HCT116 (cell line): ENCODE data around the gene SPATA33. TPM values are rescaled to one million over a fixed set of nuclear protein-coding genes. Genes with fewer than 3 reads are reported as not detected.
A peak's percentile ranks its signal among the peaks of the same experiment; 100 is the strongest.

Experiments used
- ATAC-seq: fragments of 200-7000 bp; cut with Tn5 transposase; 2 replicates; pipeline ENCODE4 v1.9.1; 2020; ENCODE audit warnings: mild to moderate bottlenecking, moderate library complexity
- BruUV-seq: library from RNA; stranded (reverse); fragments of 400-500 nt; replicated peaks from 2 replicates; lab custom pipeline; 2021; lab: Mats Ljungman, UMichigan
- CTCF ChIA-PET: fragments of 300-600 bp; sonication (Branson Sonifier 250); formaldehyde crosslinking; loops from one replicate; lab custom pipeline; 2021; ENCODE audit warnings: antibody characterized with exemption; lab: Charles Lee
- POLR2A ChIA-PET: fragments of 300-600, 350-600 bp; sonication (Branson Sonifier 250); formaldehyde crosslinking; loops from one replicate; lab custom pipeline; 2021; ENCODE audit warnings: antibody characterized with exemption; lab: Charles Lee
- RAD21 ChIA-PET, 2 experiments: fragments of 300-600 bp; sonication (Branson Sonifier 250); formaldehyde crosslinking; loops; one replicate each; lab custom pipeline; 2023; ENCODE audit warnings: low total read pairs in 2 of 2; ENCODE audit not compliant: uncharacterized antibody in 2 of 2, unreplicated experiment in 2 of 2, low non-redundant PET in 1 of 2; lab: Charles Lee
- DNase-seq: peaks from one replicate; pipeline ENCODE4 v3.0.0-alpha.2; 2010; ENCODE audit warnings: low read depth, low spot score
- H2AFZ ChIP-seq: fragments of 200-600 bp; shearing (Covaris generic), sonication (generic); 2 replicates; pipeline ENCODE4 v1.6.1; 2017; ENCODE audit warnings: low read depth, mixed run types, mixed read lengths, antibody characterized with exemption, low read length; ENCODE audit not compliant: poor library complexity, severe bottlenecking
- H3K27ac ChIP-seq: 2 replicates; pipeline ENCODE4 v1.5.1; 2012; ENCODE audit warnings: low read depth, low read length
- H3K27me3 ChIP-seq: fragments of 200-600 bp; sonication (generic); 2 replicates; pipeline ENCODE4 v1.6.1; 2016; ENCODE audit warnings: mixed run types, low read length, mixed read lengths; ENCODE audit not compliant: insufficient read depth
- H3K36me3 ChIP-seq, 2 experiments: fragments of 200-500 bp in 1 of 2; fragments of 200-600 bp in 1 of 2; sonication (Bioruptor generic) in 1 of 2; sonication (generic) in 1 of 2; 2 replicates each; pipeline versions ENCODE4 v1.5.1 to v1.6.1; 2014 to 2016; ENCODE audit warnings: low read length in 2 of 2, inconsistent platforms in 1 of 2, mixed read lengths in 1 of 2, mixed run types in 1 of 2; ENCODE audit not compliant: insufficient read depth in 2 of 2, control insufficient read depth in 1 of 2
- H3K4me1 ChIP-seq, 2 experiments: fragments of 200-600 bp in 1 of 2; sonication (generic) in 1 of 2; 2 replicates each; pipeline versions ENCODE4 v1.5.1 to v1.6.1; 2012 to 2017; ENCODE audit warnings: low read length in 2 of 2, inconsistent platforms in 1 of 2, mild to moderate bottlenecking in 1 of 2, mixed read lengths in 1 of 2, mixed run types in 1 of 2, moderate library complexity in 1 of 2; ENCODE audit not compliant: insufficient read depth in 2 of 2, control insufficient read depth in 1 of 2
- H3K4me2 ChIP-seq: fragments of 200-600 bp; sonication (generic); 2 replicates; pipeline ENCODE4 v1.6.1; 2017; ENCODE audit warnings: mixed run types, low read length, mixed read lengths
- H3K4me3 ChIP-seq, 2 experiments: fragments of 200-600 bp in 1 of 2; sonication (generic) in 1 of 2; replicated peaks in 1 of 2; 2 replicates each; pipeline ENCODE4 v1.5.1; 2011 to 2016; ENCODE audit warnings: low read length in 2 of 2, control low read depth in 1 of 2, low read depth in 1 of 2, mild to moderate bottlenecking in 1 of 2, mixed read lengths in 1 of 2, mixed run types in 1 of 2
- H3K79me2 ChIP-seq: fragments of 200-600 bp; sonication (generic); 2 replicates; pipeline ENCODE4 v1.6.1; 2017; ENCODE audit warnings: mild to moderate bottlenecking, mixed run types, low read length, moderate library complexity, mixed read lengths; ENCODE audit not compliant: insufficient read depth
- H3K9ac ChIP-seq: fragments of 200-600 bp; sonication (generic); 2 replicates; pipeline ENCODE4 v1.6.1; 2016; ENCODE audit warnings: low read length, mixed read lengths
- H3K9me2 ChIP-seq: fragments of 200-600 bp; sonication (generic), shearing (Covaris generic); 2 replicates; pipeline ENCODE4 v1.6.1; 2017; ENCODE audit warnings: mixed run types, mild to moderate bottlenecking, moderate library complexity; ENCODE audit not compliant: insufficient read depth
- H3K9me3 ChIP-seq, 2 experiments: fragments of 200-500 bp in 1 of 2; fragments of 200-600 bp in 1 of 2; sonication (Bioruptor generic) in 1 of 2; sonication (generic) in 1 of 2; 2 replicates each; pipeline ENCODE4 v1.6.1; 2014 to 2017; ENCODE audit warnings: low read length in 2 of 2, mixed read lengths in 2 of 2, inconsistent platforms in 1 of 2, low read depth in 1 of 2, mild to moderate bottlenecking in 1 of 2, mixed run types in 1 of 2, moderate library complexity in 1 of 2; ENCODE audit not compliant: control insufficient read depth in 1 of 2, insufficient read depth in 1 of 2
- H4K20me1 ChIP-seq: fragments of 200-600 bp; sonication (generic), shearing (Covaris generic); 2 replicates; pipeline ENCODE4 v1.6.1; 2017; ENCODE audit warnings: mixed run types, mild to moderate bottlenecking, moderate library complexity; ENCODE audit not compliant: insufficient read depth
- CBX3 ChIP-seq: IDR thresholded peaks from 2 replicates; pipeline ENCODE4 v1.6.1; 2012; ENCODE audit warnings: low read depth
- CEBPB ChIP-seq: IDR thresholded peaks from 2 replicates; pipeline ENCODE4 v1.6.1; 2012; ENCODE audit warnings: low read depth
- CTCF ChIP-seq, 3 experiments: fragments of 200-600 bp in 1 of 3; sonication (generic) in 1 of 3; IDR thresholded peaks in 2 of 3; conservative IDR thresholded peaks in 1 of 3; 2 replicates each; pipeline ENCODE4 v1.5.1; 2012 to 2017; ENCODE audit warnings: low read depth in 2 of 3, low read length in 2 of 3, antibody characterized with exemption in 1 of 3, borderline replicate concordance in 1 of 3, control low read depth in 1 of 3, mild to moderate bottlenecking in 1 of 3, mixed read lengths in 1 of 3, mixed run types in 1 of 3, moderate library complexity in 1 of 3; ENCODE audit not compliant: insufficient read depth in 1 of 3
- EGR1 ChIP-seq: IDR thresholded peaks from 2 replicates; pipeline ENCODE4 v1.6.1; 2012; ENCODE audit warnings: low read depth
- ELF1 ChIP-seq: IDR thresholded peaks from 2 replicates; pipeline ENCODE4 v1.6.1; 2012; ENCODE audit warnings: low read depth, borderline replicate concordance
- EZH2phosphoT487 ChIP-seq: fragments of 200-600 bp; IDR thresholded peaks from 2 replicates; pipeline ENCODE4 v1.6.1; 2018; ENCODE audit warnings: antibody characterized with exemption, borderline replicate concordance
- FOSL1 ChIP-seq: IDR thresholded peaks from 2 replicates; pipeline ENCODE4 v1.6.1; 2012; ENCODE audit warnings: low read depth
- JUND ChIP-seq: IDR thresholded peaks from 2 replicates; pipeline ENCODE4 v1.6.1; 2012
- MAX ChIP-seq: IDR thresholded peaks from 2 replicates; pipeline ENCODE4 v1.6.1; 2012
- POLR2A ChIP-seq: IDR thresholded peaks from 2 replicates; pipeline ENCODE4 v1.7.0; 2011; ENCODE audit warnings: borderline replicate concordance; ENCODE audit not compliant: insufficient read depth, insufficient read length; ENCODE audit errors: extremely low read depth
- RAD21 ChIP-seq: IDR thresholded peaks from 2 replicates; pipeline ENCODE4 v1.6.1; 2012; ENCODE audit warnings: low read depth, mild to moderate bottlenecking
- SIN3A ChIP-seq: IDR thresholded peaks from 2 replicates; pipeline ENCODE4 v1.6.1; 2012; ENCODE audit warnings: low read depth
- SP1 ChIP-seq: IDR thresholded peaks from 2 replicates; pipeline ENCODE4 v1.6.1; 2012; ENCODE audit warnings: low read depth
- TCF7L2 ChIP-seq: IDR thresholded peaks from 2 replicates; pipeline ENCODE4 v1.7.0; 2011; ENCODE audit warnings: borderline replicate concordance, inconsistent platforms; ENCODE audit not compliant: insufficient read depth, insufficient read length; ENCODE audit errors: extremely low read depth
- YY1 ChIP-seq: IDR thresholded peaks from 2 replicates; pipeline ENCODE4 v1.6.1; 2011; ENCODE audit warnings: low read length, low read depth, moderate library complexity, mild to moderate bottlenecking; ENCODE audit not compliant: insufficient replicate concordance; ENCODE audit errors: extremely low read depth
- ZFX ChIP-seq: fragments of 450-650 bp; IDR thresholded peaks from 2 replicates; pipeline ENCODE4 v1.6.1; 2017
- ZNF274 ChIP-seq: fragments of 200-500 bp; sonication (Bioruptor generic); IDR thresholded peaks from 2 replicates; pipeline ENCODE4 v1.6.1; 2014; ENCODE audit warnings: mild to moderate bottlenecking, low read depth, low read length, inconsistent platforms
- intact Hi-C: fragments of 100-400 bp; cut with micrococcal nuclease; formaldehyde crosslinking; loops from 2 replicates; pipeline ENCODE4 v1.10.0; 2022
- total RNA-seq: library from RNA; stranded (reverse); gene quantifications from one replicate; pipeline ENCODE4 v1.2.1, GENCODE V29; 2021; ENCODE audit not compliant: unreplicated experiment
- TF ChIP-seq, protein P1 (sequence below): IDR thresholded peaks from 2 replicates; pipeline ENCODE4 v1.6.1; 2012; ENCODE audit warnings: low read depth
- TF ChIP-seq, protein P2 (sequence below): IDR thresholded peaks from 2 replicates; pipeline ENCODE4 v1.6.1; 2011; ENCODE audit warnings: mild to moderate bottlenecking, low read length, moderate library complexity; ENCODE audit not compliant: insufficient replicate concordance; ENCODE audit errors: extremely low read depth

The SPATA33 gene
- total RNA-seq, 1 experiment from 2014 or later: 24.9 TPM

- DNase-seq (no peak), ATAC-seq (no peak)
- RAD21 ChIA-PET: no interaction called here
- BruUV-seq: no TSS peak
- H2AFZ ChIP-seq: no peak overlapping the region
- H3K4me1 ChIP-seq: peaks cover 0 to 5% of the 10 kb centered on the region in 2 experiments; a peak in 1 of 4 replicates
- peak overlapping the region; percentile 9; the same call in 1 of the 2 replicates for H3K27ac ChIP-seq
- no peaks in the 10 kb centered on the region for H3K9me2 ChIP-seq
- peaks cover 0 to 13% of the 10 kb centered on the region in 2 experiments; a peak in 1 of 4 replicates for H3K36me3 ChIP-seq
- CTCF ChIA-PET: interaction anchor here (0.6 to 1.3 kb wide), 2 partner anchors 11 to 20 kb away, joined by 6 to 9 read pairs; partner anchors contain the start of genes CHMP1A and SPATA33
- POLR2A ChIA-PET: no interaction called here
- no peak overlapping the region for H3K9ac ChIP-seq
- TF ChIP-seq YY1: no peak
- TF ChIP-seq FOSL1: no peak
- no peak for TF ChIP-seq ZFX
- no peak for TF ChIP-seq CEBPB
- TF ChIP-seq EZH2phosphoT487: no peak
- no peak for TF ChIP-seq ZNF274
- no peak for TF ChIP-seq TCF7L2
- TF ChIP-seq CTCF (IDR thresholded peaks at IDR 0.05 in 2 of 3, conservative IDR thresholded peaks at IDR 0.05 in 1 of 3; ENCODE audit: borderline replicate concordance in 1 of 3, insufficient read depth in 1 of 3, low read depth in 2 of 3, low read length in 2 of 3): no peak
- TF ChIP-seq, protein P1, sequence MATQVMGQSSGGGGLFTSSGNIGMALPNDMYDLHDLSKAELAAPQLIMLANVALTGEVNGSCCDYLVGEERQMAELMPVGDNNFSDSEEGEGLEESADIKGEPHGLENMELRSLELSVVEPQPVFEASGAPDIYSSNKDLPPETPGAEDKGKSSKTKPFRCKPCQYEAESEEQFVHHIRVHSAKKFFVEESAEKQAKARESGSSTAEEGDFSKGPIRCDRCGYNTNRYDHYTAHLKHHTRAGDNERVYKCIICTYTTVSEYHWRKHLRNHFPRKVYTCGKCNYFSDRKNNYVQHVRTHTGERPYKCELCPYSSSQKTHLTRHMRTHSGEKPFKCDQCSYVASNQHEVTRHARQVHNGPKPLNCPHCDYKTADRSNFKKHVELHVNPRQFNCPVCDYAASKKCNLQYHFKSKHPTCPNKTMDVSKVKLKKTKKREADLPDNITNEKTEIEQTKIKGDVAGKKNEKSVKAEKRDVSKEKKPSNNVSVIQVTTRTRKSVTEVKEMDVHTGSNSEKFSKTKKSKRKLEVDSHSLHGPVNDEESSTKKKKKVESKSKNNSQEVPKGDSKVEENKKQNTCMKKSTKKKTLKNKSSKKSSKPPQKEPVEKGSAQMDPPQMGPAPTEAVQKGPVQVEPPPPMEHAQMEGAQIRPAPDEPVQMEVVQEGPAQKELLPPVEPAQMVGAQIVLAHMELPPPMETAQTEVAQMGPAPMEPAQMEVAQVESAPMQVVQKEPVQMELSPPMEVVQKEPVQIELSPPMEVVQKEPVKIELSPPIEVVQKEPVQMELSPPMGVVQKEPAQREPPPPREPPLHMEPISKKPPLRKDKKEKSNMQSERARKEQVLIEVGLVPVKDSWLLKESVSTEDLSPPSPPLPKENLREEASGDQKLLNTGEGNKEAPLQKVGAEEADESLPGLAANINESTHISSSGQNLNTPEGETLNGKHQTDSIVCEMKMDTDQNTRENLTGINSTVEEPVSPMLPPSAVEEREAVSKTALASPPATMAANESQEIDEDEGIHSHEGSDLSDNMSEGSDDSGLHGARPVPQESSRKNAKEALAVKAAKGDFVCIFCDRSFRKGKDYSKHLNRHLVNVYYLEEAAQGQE: no peak
- no peak for TF ChIP-seq CBX3
- no peak for TF ChIP-seq JUND
- no peak for TF ChIP-seq RAD21
- TF ChIP-seq SP1: no peak
- no peak for TF ChIP-seq SIN3A
- TF ChIP-seq EGR1: no peak
- no peak for TF ChIP-seq MAX
- TF ChIP-seq, protein P2, sequence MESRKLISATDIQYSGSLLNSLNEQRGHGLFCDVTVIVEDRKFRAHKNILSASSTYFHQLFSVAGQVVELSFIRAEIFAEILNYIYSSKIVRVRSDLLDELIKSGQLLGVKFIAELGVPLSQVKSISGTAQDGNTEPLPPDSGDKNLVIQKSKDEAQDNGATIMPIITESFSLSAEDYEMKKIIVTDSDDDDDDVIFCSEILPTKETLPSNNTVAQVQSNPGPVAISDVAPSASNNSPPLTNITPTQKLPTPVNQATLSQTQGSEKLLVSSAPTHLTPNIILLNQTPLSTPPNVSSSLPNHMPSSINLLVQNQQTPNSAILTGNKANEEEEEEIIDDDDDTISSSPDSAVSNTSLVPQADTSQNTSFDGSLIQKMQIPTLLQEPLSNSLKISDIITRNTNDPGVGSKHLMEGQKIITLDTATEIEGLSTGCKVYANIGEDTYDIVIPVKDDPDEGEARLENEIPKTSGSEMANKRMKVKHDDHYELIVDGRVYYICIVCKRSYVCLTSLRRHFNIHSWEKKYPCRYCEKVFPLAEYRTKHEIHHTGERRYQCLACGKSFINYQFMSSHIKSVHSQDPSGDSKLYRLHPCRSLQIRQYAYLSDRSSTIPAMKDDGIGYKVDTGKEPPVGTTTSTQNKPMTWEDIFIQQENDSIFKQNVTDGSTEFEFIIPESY: no peak
- TF ChIP-seq ELF1: no peak
- no peak for TF ChIP-seq POLR2A
- H3K4me3 ChIP-seq: no peak overlapping the region
- peaks cover 5% of the 10 kb centered on the region in 2 experiments; a peak in 1 of 4 replicates for H3K9me3 ChIP-seq
- H3K27me3 ChIP-seq: no peaks in the 10 kb centered on the region
- intact Hi-C loops: no loop called here
- H3K4me2 ChIP-seq: no peak overlapping the region
- H4K20me1 ChIP-seq: no peaks in the 10 kb centered on the region
- no peaks in the 10 kb centered on the region for H3K79me2 ChIP-seq
Measured at GRCh38 chr16:89668790-89669158, 11.1 kb downstream of the SPATA33 start.
